Measurements from ENCODE around the gene LMBR1.
"Not testable (repeated sequence)": the region's sequence is repeated elsewhere in the genome, so short reads cannot be mapped to it uniquely, and the experiment has no call there.

Gene LMBR1

GRCh38 chr7:156759579-156760202, 133.3 kb downstream of the LMBR1 start:
- DNase-seq (ENCODE audit: low read depth in 1 of 2, low spot score in 1 of 2): no peak

- DNase-seq (ENCODE audit: low read depth in 1 of 2, low spot score in 1 of 2): no peak
Measured at GRCh38 chr7:156759143-156759542, 133.8 kb downstream of the LMBR1 start.

GRCh38 chr7:156754201-156754600, 138.8 kb downstream of the LMBR1 start:
- DNase-seq (ENCODE audit: low read depth in 1 of 2, low spot score in 1 of 2): no peak

- no peak for DNase-seq (ENCODE audit: low read depth in 1 of 2, low spot score in 1 of 2)
Measured at GRCh38 chr7:156753630-156754029, 139.4 kb downstream of the LMBR1 start.

- no peak for DNase-seq (ENCODE audit: low read depth in 1 of 2, low spot score in 1 of 2)
Measured at GRCh38 chr7:156753229-156753560, 139.8 kb downstream of the LMBR1 start.

GRCh38 chr7:156752367-156753228, 140.4 kb downstream of the LMBR1 start:
- no peak for DNase-seq (ENCODE audit: low read depth in 1 of 2, low spot score in 1 of 2)

- DNase-seq (ENCODE audit: low read depth in 1 of 2, low spot score in 1 of 2): no peak
Measured at GRCh38 chr7:156751319-156751718, 141.7 kb downstream of the LMBR1 start.

- no peak for DNase-seq (ENCODE audit: low read depth in 1 of 2, low spot score in 1 of 2)
Measured at GRCh38 chr7:156747718-156748117, 145.3 kb downstream of the LMBR1 start.

GRCh38 chr7:156746891-156747290, 146.1 kb downstream of the LMBR1 start:
- no peak for DNase-seq (ENCODE audit: low read depth in 1 of 2, low spot score in 1 of 2)

- no peak for DNase-seq (ENCODE audit: low read depth in 1 of 2, low spot score in 1 of 2)
Measured at GRCh38 chr7:156739596-156739995, 153.4 kb downstream of the LMBR1 start.

- DNase-seq (ENCODE audit: low read depth in 1 of 2, low spot score in 1 of 2): no peak
Measured at GRCh38 chr7:156735851-156736250, 157.1 kb downstream of the LMBR1 start.

- DNase-seq (ENCODE audit: low read depth in 1 of 2, low spot score in 1 of 2): no peak
Measured at GRCh38 chr7:156733638-156734037, 159.3 kb downstream of the LMBR1 start.

- no peak for DNase-seq (ENCODE audit: low read depth in 1 of 2, low spot score in 1 of 2)
Measured at GRCh38 chr7:156732091-156732625, 160.8 kb downstream of the LMBR1 start.

- DNase-seq (ENCODE audit: low read depth in 1 of 2, low spot score in 1 of 2): no peak
Measured at GRCh38 chr7:156731651-156732050, 161.3 kb downstream of the LMBR1 start.

GRCh38 chr7:156725936-156726335, 167.0 kb downstream of the LMBR1 start:
- no peak for DNase-seq (ENCODE audit: low read depth in 1 of 2, low spot score in 1 of 2)

GRCh38 chr7:156725073-156725472, 167.9 kb downstream of the LMBR1 start:
- DNase-seq (ENCODE audit: low read depth in 1 of 2, low spot score in 1 of 2): no peak

- no peak for DNase-seq (ENCODE audit: low read depth in 1 of 2, low spot score in 1 of 2)
Measured at GRCh38 chr7:156722043-156722826, 170.7 kb downstream of the LMBR1 start.

- no peak for DNase-seq (ENCODE audit: low read depth in 1 of 2, low spot score in 1 of 2)
Measured at GRCh38 chr7:156703773-156704482, 189.1 kb downstream of the LMBR1 start.

- DNase-seq (ENCODE audit: low read depth in 1 of 2, low spot score in 1 of 2): no peak
Measured at GRCh38 chr7:156703209-156703608, 189.8 kb downstream of the LMBR1 start.

GRCh38 chr7:156702399-156702798, 190.6 kb downstream of the LMBR1 start:
- DNase-seq (ENCODE audit: low read depth in 1 of 2, low spot score in 1 of 2): no peak

- DNase-seq (ENCODE audit: low read depth in 1 of 2, low spot score in 1 of 2): not testable (repeated sequence)
Measured at GRCh38 chr7:156701787-156702186, 191.2 kb downstream of the LMBR1 start.
